ENCODE data around the gene ASTE1.

GRCh38 chr3:131038326-131038725 is 11.7 kb upstream of the ASTE1 start:
- TF ChIP-seq ZNF174 (CRISPR knock-in tag; IDR thresholded peaks at IDR 0.05) = no peak
- TF ChIP-seq CBFB (CRISPR knock-in tag; IDR thresholded peaks at IDR 0.05) = no peak
- TF ChIP-seq ZBTB43 (CRISPR knock-in tag; IDR thresholded peaks at IDR 0.05) = no peak

All from K562 (cell line).